GM12872 (cell line): Measurements from ENCODE around the gene TMEM151A.

ENCODE experiments used
- CTCF ChIP-seq: IDR thresholded peaks from 3 replicates; pipeline ENCODE4 v1.5.1; 2011; ENCODE audit warnings: low read depth, mild to moderate bottlenecking, low read length, moderate library complexity; ENCODE audit not compliant: insufficient read depth

Gene TMEM151A

GRCh38 chr11:66322732-66323427 is 31.2 kb downstream of the TMEM151A start:
- TF ChIP-seq CTCF = no peak

- no peak for TF ChIP-seq CTCF
These were observed 32.0 kb downstream of the TMEM151A start for GRCh38 chr11:66323684-66324083.

DNA sequence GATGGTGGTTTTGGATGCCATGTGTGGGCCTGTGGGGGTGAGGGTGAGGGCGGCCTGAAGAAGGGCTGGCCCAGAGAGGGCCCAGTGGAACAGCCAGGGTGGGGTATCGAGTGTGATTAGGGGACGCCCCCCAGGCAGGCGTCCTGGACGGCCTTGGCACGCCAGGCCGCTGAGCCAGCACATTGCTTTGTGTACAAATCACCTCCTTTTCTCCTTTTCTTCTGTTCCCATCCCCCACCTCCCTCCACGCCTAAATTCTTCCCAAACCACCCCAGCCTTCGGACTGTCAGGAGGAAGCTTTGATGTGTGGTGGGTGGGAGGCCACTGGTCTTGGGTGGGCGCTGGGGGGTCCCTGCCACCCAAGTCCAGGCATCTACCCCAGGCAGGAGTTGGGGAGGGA is 33.0 kb downstream of the TMEM151A start:
- TF ChIP-seq CTCF = no peak

DNA sequence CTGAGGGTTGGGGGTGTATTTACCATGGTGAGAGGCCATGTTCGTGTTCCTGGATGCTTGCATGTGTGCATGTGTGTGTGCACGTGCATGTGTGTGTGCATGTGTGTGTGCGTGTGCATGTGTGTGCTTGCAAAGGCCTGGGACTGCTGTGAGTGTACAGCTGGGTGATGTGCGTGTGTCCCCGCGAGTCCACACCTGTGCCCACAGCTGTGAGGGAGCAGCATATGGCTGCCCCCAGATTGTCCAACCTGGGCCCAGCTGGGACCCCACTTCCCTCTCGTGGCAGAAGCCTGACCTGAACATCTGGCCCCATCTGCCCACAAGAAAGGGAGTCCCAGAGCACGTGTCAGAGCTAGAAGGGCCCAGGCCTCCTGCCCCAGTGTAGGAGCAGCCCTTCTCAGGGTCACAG is 33.6 kb downstream of the TMEM151A start:
- no peak for TF ChIP-seq CTCF

DNA sequence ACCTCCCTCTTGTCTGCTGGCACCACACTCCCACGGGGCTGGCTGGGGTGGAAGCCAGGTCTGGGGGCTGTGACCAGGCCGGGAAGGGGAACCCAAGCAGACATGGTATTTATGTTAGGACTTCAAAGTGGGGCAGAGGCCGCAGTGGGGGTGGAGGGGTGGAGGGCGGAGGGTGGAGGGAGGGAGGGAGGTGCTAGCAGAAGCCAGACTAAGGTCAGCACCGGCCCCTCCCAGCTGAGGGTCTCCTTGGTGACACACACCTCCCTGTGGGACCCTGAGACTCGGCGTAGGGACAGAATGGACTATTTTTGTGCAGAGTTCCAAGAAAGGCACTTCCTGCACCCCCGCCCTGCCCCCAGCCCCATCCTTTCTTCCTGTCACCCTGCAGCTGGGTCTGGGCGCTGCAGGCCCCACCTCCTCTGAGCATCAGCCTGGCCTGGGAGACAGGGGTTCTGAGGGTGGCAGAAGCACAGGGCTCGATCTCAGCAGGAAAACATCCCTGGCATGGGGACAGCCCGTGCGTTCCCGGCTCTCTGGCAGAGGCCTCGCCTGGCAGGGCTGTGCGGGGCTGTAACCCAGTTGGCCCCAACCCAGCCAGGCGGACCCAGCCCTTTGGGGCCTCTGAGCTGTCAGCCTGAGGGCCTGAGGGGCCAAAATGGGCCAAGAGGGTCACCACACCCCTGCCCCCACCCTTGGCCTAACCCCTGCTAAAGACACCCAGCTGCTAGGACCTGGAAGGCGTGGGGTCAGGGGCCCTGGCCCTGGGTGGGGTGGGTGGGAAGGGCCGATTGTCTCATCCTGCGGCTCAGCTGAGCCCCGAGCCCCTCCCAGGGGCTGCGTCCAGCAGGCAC is 34.8 kb downstream of the TMEM151A start:
- TF ChIP-seq CTCF = no peak

DNA sequence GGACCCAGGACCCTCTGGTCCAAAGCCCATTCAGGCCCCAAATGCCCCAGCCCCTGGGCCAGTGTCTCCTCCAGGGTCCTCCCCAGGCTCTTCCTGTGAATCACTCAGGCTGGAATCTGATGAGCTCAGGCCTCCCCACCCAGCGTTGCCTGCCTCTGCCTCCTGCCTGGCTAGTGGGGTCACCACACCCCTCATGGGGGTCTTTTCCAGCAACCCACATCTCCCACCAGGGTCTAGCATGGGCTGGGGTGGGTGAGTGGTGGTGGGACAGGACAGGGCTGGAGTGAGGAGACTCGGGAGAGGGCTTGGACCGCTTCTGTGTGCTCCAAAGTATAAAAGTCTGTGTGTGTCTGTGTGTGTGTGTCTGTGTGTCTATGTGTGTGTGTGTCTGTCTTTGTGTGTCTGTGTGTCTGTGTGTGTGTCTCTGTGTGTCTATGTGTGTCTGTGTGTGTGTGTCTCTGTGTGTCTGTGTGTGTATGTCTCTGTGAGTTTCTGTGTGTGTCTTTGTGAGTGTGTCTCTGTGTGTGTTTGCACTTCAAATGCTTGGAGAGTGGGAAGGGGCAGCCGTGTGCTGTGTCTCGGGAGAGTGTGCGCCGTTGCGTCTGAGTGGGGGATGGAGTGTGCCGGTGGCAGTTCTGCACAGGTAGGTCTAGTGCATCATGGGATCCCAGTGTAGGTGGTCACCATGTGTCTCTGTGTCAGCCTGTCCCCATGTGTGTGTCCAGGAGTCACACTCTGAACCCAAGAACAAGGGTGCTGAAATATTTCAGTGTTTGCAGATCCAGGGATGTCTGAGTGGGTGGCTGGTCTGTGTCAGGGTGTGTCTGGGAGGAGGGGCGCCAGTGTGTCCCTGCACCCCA is 35.7 kb downstream of the TMEM151A start:
- TF ChIP-seq CTCF = no peak

GRCh38 chr11:66328031-66328301 is 36.3 kb downstream of the TMEM151A start:
- TF ChIP-seq CTCF = no peak
